COR-L47 (cell line): ENCODE data around the gene SLC25A4.
A peak's percentile ranks its signal among the peaks of the same experiment; 100 is the strongest.

ENCODE experiments used
- DNase-seq: peaks from one replicate; lab custom pipeline; 2025; lab: John Stamatoyannopoulos, UW

Gene SLC25A4

DNA sequence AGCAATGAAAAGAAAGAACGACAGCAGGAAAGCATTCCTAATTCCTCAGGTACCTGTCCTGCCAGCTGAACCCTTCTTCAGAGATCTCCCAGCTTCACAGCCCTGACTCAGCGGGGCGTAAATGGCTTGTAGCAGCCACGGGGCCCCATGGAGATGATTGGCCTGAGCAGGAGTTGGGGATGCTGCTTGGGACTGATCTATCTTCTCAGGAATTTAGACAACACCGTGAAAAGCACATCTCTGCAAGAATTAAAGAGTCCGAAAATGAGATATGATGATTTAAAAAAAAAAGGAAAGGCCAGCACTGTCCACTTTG lies 22.5 kb upstream of the SLC25A4 start:
- no peak for DNase-seq

DNA sequence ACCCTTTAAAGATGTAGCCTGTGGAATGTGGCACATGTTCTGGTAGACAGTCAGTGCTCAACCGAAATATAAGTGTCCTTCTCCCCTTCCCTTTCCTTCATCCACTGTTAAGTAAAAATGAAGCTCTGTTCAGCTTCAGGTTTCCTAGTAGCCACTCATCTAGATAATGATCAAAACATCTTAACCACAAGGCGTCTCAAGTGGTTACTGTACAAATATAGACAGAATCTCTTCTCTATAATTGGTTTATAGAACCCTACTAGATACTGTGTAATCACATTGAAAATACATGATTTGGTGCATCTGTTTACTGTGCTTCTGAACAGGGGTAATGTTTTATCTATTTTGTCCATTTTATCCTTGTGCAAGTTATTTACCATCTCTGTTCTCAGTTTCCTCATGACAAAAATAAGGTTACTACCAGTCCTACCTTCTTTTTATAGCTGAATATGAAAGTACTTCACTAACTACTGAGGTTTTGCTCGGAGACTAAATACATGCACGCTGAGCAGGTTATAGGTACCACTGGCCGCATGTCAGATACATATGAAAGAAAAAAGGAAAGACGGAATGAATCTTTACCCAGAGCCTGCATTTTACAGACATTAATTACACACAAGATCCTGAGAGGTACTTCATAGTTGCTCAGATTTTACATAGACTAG lies 20.3 kb upstream of the SLC25A4 start:
- no peak for DNase-seq

DNA sequence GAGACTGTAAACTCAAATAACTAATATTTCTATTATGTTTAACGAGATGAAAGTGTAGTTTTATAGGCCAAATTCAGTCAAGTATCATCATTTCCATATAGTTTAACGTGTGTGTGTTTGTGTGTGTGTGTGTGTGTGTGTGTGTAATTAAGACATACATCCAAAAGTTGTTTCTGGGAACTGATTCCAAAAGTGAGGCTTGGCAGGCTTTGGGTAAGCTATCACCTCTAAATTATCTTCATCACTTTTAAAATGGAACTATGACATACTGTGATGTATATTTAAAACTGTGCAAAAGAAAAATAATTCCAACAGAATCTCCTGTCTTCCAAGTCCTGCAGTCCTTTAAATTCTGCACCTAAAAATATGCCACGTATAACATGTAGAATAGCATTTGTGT lies 19.1 kb upstream of the SLC25A4 start:
- DNase-seq, result no peak

DNA sequence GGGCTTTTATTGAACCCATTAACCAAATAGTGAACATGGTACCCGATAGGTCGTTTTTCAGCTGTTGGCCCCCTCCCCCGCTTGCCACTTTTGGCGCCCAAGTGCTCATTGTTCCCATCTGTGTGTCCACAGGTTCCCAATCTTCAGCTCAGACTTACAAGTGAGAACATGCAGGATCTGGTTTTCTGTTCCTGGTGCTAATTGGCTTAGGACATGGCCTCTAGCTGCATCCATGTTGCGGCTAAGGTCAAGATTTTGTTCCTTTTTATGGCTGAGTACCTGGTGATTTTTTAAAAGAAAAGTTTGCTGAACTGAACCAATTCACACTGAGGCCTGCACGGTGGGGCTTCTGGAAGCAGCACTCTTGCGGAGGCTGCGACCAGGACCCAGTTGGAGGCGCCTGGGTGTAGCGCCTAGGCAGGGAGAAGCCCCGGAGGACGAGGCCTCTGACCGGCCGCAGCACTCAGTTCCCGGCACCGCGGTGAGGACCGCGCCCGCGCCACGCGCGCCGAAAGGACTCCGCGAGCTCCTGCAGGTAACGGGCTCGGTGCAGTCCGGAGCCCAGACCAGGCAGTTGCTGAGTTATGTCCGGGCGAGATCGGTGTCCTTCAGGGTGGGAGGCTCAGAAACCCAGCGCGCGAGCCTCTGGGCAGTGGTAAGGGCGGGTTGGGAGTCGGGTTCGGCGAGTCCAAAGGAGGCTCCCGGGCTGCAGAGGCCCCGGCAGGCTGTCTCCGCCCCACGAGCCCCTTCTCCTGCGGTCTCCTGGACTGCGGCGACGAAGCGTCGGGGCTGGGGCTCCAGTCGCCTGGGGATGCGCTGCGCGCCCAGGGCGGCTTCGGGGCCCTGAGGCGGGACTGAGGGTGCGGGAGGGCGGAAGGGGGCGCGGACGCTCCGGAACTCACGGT lies 15.8 kb upstream of the SLC25A4 start:
- DNase-seq, result no peak

DNA sequence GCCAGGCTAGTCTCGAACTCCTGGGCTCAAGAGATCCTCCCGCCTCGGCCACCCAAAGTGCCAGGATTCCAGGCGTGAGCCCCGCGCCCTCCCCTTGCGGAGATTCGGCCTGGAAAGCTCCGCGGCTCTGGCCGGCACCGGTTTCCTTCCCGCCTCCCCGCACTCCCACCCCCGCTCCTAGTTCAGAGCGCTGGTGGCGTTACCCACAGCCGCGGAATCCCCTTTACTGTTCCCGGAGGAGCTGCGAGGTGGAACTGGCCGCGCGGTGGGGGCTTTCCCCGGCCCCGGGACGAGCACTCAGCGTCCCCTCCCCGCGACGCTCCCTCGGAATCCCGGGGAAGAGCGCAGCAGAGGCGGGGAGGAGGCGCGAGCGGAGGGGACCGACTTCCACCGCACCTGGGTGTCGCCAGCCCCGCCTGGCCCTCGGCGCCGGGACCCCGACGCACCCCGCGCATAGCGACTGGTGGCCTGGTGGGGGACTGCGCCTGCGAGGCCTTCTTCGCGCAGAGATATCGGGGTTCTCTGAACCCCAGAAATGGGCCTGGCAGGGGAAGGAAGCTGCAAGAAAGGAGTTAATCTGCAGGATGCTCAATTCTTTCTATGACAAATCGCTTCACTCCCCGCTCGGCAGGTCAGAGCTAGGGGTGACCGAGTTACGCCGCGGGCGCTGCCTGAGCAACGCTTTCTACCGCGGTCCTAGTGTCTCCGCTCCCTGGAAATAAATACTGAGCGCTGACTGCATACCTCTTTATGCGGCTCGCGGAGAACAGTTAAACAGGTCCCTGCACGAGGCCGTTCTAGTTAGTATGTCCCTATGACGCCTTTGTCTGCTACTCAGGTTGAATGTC lies 14.6 kb upstream of the SLC25A4 start:
- peak; percentile 9 for DNase-seq

DNA sequence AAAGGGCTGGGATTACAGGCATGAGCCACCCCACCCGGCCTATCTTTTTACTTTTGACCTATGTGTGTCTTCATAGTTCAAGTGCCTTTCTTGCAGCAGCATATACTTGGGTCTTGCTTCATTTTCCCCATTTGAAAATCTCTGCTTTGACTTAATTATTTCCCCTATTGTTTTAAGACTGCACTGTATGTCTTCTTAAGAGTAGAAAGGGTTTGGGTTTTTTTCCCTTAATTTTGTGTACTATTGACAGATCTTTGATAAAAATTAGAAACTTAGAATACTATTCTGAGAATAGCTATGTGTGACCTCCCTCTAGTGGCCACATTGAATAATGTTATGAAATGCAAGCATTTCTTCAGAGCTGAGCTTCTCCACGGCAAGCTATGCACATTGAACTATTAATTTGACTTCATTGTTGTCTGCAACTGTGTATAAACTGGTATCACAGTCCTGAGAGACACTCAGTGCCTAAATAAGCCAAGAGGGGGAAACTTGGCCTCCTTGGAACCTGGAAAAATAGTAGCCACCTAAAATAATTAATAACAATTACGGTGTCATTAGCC lies 8.7 kb upstream of the SLC25A4 start:
- DNase-seq, result peak; percentile 33

DNA sequence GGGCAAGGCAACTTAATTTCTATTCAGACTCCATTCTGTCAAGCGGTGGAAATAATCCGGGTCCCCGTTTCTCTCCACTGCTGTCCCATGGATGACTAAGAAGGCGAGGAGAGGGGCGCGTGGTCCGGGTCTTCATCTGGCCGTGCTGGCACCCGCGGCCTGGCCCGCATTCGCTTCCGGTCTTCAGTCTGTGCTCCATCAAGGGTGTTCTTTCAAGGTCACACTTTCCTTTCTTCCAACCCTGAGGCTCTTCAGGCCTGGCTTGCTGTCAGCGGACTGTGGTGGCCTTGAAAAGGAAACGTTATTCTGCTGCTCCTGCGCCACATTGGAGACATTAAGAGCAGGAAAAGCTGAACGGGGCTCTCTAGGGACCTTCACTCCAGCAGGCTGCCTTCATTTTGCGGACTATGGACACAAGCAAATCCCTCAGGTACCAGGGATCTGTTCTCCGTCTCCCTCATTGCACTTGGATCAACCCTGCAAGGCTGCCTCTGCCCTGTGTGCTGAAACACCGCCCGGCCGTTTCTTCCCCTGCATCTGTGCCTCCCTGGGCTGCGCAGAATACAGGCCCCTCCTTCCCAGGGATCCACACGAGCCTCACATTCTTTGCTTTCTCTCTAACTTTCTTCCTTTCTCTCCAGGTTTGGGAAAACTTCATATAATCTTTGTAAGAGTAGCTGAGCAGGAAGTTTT lies 5.7 kb upstream of the SLC25A4 start:
- no peak for DNase-seq

DNA sequence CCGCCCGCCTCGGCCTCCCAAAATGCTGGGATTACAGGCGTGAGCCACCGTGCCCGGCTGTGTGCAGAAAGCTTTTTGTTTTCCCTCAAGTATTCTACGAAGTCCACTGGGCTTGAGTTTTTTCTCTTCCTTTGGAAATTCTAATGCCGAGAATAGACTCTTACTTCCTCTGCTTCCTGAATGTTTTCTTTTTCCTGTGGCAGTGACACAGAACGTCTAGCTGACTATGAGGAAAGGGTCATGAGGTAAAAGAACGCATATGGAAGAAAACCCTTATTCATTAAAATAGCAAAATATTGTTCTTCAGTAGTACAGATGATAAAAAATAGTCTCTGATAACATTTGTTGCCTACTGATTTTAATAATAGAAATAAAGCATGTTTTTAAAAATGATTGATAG lies 4.9 kb upstream of the SLC25A4 start:
- no peak for DNase-seq

DNA sequence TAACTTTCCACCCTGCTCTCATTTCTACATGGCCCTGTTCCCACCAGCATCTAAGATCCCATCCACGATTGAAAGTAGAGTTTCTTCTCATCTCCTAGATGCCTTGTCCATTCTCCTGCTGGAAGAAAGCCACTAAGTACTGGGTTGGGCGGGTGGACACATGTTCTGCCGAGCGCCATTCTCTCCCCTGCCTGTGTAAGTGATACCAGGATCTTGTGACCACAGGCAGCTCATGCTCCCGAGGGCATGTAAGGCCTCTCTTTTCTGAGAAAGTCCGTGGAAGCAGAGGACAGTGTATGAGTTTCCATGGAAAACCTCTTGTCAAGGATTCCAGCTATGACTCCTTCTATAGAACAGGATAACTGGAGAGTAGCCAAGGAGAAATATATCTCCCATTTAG lies 3.3 kb upstream of the SLC25A4 start:
- DNase-seq, result no peak

DNA sequence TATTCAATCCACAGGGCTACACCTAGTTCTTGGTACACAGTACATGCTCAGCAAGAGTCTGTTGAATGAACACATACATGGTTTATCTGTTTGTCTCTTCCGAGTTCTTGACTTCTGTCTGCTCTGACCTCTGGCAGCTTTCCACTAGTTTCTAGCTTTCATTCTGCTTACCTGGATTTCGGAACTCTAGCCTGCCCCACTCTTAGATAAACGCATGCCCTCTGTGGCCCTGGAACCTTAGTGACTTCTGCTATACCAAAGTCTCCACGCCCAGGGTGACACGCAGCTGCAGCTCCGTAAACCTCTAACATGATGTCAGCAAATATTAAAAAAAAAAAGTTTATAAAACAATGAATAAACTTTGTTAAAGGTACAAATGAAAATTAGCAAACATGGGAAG lies 1.3 kb upstream of the SLC25A4 start:
- DNase-seq, result no peak

DNA sequence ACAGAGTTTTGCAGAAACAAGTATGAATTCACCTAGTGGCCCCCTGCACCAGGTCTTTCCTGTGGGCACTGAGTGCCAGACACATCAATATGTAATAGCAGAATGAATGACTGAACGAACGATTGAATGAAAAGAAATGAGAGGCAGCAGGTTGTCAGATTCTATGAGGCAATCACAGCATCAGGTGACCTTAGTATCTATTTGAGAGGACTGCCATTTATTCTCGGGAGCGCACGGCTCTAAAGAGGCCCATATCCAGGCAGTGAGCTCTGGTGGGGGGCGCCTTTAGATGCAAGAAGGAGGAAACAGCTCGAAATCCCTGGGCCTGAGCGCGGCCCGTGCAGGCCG lies 528 bp upstream of the SLC25A4 start:
- no peak for DNase-seq

DNA sequence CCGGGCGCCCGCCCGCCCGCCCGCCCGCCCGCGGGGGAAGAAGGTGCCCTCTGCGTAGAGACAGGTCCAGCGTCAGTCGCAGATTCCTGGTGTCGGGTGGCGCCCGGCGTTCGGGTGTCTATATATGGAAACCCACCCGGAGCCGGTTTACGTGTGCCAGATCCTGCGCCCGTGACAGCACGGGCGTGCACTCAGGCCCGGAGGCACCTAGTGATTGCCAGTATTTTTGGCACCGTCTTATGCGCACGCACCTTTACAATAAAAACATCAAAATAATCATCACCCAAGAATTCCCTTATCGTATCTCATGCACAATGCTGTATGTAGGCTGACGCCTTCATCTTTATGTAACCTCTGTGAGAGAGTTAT lies 519 bp downstream of the SLC25A4 start:
- DNase-seq, result peak; percentile 26

DNA sequence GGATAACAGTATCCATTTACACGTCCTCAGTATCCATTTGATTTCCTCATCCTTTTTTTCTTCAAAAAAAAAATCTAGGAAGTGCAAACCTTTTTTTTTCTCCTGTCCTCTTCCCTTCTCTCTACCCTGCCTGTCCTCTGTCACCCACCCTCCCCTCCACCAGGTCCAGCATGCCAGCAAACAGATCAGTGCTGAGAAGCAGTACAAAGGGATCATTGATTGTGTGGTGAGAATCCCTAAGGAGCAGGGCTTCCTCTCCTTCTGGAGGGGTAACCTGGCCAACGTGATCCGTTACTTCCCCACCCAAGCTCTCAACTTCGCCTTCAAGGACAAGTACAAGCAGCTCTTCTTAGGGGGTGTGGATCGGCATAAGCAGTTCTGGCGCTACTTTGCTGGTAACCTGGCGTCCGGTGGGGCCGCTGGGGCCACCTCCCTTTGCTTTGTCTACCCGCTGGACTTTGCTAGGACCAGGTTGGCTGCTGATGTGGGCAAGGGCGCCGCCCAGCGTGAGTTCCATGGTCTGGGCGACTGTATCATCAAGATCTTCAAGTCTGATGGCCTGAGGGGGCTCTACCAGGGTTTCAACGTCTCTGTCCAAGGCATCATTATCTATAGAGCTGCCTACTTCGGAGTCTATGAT lies 1.7 kb downstream of the SLC25A4 start:
- DNase-seq, result no peak

DNA sequence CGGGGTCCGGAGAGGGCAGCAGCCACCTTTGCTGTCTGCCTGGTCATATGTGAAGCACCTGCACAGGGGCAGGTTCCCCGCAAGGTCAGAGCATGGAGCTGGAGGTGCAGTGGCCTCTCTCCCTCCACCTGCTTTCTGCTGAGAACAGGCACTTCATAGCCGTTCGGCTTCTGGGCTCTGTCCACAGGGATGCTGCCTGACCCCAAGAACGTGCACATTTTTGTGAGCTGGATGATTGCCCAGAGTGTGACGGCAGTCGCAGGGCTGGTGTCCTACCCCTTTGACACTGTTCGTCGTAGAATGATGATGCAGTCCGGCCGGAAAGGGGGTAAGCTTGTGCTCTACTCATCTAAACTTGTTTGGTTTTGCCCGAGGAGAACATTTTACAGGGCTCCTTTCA lies 2.5 kb downstream of the SLC25A4 start:
- no peak for DNase-seq

DNA sequence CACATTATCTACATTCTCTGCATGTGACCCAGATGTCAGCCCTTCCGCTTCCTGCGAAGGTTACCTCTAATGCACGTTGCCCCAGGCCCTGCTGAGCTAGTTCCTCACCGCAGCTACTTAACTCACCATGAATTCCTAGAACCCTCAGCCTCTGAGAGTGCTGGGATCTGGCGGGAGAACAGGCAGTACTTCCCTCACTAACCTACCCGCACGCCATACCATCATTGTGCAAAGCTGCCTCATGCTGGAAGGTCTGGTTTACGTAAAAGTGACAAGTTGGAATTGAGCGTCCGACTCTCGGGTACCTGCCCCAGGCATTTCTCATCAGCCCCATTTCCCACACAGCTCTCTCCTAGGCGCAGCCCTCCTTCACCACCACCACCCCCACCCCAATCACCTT lies 6.3 kb downstream of the SLC25A4 start:
- no peak for DNase-seq

DNA sequence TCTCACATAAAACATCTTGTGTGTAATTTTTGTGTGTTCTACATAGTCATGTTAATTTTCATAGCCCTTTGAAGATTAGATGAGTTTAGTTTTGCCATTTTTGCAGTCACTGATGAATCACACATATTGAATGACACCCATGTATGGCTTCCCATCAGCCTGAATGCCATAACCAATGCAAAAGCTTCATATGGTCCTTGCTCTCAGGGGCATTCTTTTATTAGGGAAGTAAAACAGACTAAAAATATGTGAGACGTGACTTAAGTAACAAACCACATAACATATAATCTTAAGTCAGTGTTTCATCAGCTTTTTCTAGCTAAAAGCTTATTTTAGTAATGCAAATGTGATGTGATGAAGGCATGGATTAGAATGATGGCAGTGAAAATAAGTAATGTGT lies 8.2 kb downstream of the SLC25A4 start:
- no peak for DNase-seq

DNA sequence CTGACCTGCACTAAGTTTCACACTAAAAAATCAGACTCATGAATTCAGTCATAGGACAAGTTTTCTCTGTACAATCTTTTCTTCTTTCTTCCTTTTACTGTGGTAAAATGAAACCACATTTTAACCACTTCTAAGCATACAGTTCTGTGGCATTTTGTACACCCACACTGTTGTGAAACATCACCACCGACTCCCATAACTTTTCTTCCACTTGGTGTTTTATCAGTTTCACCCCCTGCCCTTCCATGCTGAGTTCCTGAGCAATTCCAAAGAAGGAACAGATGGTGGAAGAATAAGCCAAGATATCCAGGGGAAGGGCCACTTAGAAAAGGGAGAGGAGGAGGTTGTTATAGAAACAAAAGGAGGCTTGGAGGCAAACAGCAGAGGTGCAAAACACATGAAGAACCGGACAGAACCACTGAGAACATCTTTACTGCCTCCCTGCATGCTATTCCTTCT lies 22.6 kb downstream of the SLC25A4 start:
- no peak for DNase-seq

DNA sequence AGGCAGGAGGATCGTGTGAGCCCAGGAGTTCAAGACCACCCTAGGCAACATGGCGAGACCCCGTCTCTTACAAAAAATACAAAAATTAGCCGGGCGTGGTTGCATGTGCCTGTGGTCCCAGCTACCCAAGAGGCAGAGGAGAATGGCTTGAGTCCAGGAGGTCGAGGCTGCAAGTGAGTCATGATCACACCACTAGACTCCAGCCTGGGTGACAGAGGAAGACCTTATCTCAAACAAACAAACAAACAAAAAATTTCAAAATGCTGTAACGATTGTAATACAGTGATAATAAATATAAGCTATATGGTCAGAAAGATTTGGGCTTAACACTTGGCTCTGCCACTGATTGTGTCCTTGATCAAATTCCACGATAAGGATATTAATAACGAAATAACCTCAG lies 24.2 kb downstream of the SLC25A4 start:
- no peak for DNase-seq

DNA sequence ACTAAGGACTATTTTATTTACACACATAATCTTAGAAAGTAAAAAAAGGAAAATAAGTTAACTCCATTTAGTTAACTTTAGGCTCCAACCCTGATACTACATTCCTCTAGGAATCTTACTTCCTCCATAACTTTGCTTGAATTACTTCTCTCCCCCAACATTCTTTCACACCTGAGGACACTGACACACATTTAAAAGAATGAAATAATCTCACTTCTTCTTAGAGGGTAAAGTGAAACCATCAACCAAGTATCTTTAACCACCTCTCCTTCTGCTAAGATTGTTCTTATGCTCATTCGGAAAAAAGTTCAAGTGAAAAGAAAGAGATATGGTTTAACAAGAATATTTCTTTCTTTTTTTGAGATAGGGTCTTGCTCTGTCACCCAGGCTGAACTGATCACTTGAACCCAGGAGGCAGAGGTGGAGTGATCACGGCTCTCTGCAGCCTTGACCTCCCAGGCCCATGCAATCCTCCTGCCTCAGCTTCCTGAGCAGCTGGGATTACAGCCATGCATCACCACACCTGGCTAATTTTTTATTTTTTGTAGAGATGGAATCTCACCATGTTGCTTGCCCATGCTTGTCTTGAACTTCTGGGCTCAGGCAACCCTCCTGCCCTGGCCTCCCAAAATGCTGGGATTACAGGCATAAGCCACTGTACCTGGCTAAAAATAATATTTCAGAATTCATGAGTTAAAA lies 28.5 kb downstream of the SLC25A4 start:
- no peak for DNase-seq

DNA sequence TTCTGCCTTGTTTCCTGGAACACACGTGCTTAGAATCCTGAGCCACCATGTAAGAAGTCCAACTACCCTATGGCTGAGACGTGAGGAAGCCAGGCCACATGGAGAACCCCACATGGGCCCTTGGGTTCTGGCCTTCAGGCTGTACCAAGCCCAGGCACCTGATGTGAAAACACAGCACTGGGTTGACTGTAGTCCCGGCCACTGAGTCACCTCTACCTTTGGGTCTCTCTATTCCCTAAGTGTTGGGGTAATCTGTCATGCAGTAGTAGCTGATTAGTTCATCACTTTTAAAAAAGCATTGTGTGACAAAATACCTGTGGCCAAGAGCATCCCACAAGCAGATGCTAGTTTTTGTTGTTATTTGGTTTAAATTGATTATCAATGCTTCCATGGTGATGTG lies 36.4 kb downstream of the SLC25A4 start:
- DNase-seq, result no peak

DNA sequence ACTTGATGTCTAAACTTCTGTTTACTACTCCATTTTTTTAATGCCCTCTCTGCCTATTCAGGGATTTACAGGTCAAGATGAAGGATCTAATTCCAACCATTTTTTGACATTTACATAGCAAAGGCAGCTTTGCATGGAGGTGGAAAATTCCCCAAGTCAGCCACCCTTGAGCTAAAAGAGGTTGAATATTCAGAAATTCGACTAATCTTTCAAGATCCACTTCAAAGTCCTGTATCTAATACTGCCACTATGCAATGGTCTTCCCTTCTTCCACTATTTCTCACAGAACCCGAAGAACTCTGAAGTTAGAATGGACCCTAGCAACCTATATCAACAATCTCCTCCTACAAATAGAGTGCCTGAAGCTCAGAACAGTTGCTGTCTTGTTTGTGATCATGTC lies 39.2 kb downstream of the SLC25A4 start:
- no peak for DNase-seq
